Esophagus muscularis mucosa (tissue), 4 donors: Measurements from ENCODE around the gene SRSF6. TPM values are rescaled to one million over a fixed set of nuclear protein-coding genes. Genes with fewer than 3 reads are reported as not detected.
"Not testable (repeated sequence)": the region's sequence is repeated elsewhere in the genome, so short reads cannot be mapped to it uniquely, and the experiment has no call there.

ENCODE experiments used
- DNase-seq: peaks from one replicate; pipeline ENCODE4 v3.0.0-alpha.2; 2017; ENCODE audit errors: extremely low spot score
- H3K27ac ChIP-seq, 4 donors: fragments of 200-600 bp; sonication (generic); replicated peaks in 1 of 4; 1 replicate in 3 of 4; 2 replicates in 1 of 4; pipeline ENCODE4 v1.5.1; 2016 to 2019; ENCODE audit warnings: mild to moderate bottlenecking in 1 of 4
- H3K27me3 ChIP-seq, 4 donors: fragments of 200-600 bp; sonication (generic); one replicate each; pipeline versions ENCODE4 v1.5.1 to v1.6.0; 2016 to 2019
- H3K36me3 ChIP-seq, 4 donors: fragments of 200-600 bp; sonication (generic); one replicate each; pipeline ENCODE4 v1.5.1; 2016 to 2019
- H3K4me1 ChIP-seq, 4 donors: fragments of 200-600 bp; sonication (generic); one replicate each; pipeline ENCODE4 v1.5.1; 2016 to 2019
- H3K4me3 ChIP-seq, 4 donors: fragments of 200-600 bp; sonication (generic); 1 replicate in 2 of 4; 2 replicates in 2 of 4; pipeline ENCODE4 v1.5.1; 2016 to 2019; ENCODE audit warnings: mild to moderate bottlenecking in 4 of 4, moderate library complexity in 1 of 4
- H3K9me3 ChIP-seq, 4 donors: fragments of 200-600 bp; sonication (generic); 1 replicate in 3 of 4; 2 replicates in 1 of 4; pipeline ENCODE4 v1.5.1; 2016 to 2019
- CTCF ChIP-seq, 3 experiments: fragments of 200-600 bp in 2 of 3; fragments of 450-650 bp in 1 of 3; sonication (generic) in 2 of 3; IDR thresholded peaks; one replicate each; pipeline ENCODE4 v1.5.1; 2017 to 2019; ENCODE audit warnings: antibody characterized with exemption in 3 of 3, mild to moderate bottlenecking in 2 of 3, moderate library complexity in 1 of 3
- EP300 ChIP-seq: sonication (generic); formaldehyde crosslinking; IDR thresholded peaks from one replicate; pipeline ENCODE4 v1.6.1; 2017; ENCODE audit warnings: antibody characterized with exemption
- POLR2A ChIP-seq: fragments of 450-650 bp; IDR thresholded peaks from one replicate; pipeline ENCODE4 v1.6.1; 2017; ENCODE audit warnings: antibody characterized with exemption, moderate library complexity, mild to moderate bottlenecking, low read depth
- POLR2AphosphoS5 ChIP-seq, 2 donors: sonication (generic); formaldehyde crosslinking; IDR thresholded peaks; one replicate each; pipeline ENCODE4 v1.6.1; 2017; ENCODE audit warnings: antibody characterized with exemption in 2 of 2
- WGBS: methylation state at CpG from one replicate; pipeline ENCODE4 v1.1.5; 2018; 5-methylcytosine and 5-hydroxymethylcytosine counted together
- intact Hi-C: fragments of 100-400 bp; cut with DNase I; formaldehyde crosslinking; loops from one replicate; pipeline ENCODE4 v1.15.1; 2023
- total RNA-seq, 4 donors: library from RNA; depleted of rRNA; stranded (reverse); fragments of >200 nt; gene quantifications; one replicate each; pipeline versions ENCODE4 v1.1.0 to v1.2.1, GENCODE V29; 2016

Gene SRSF6
- total RNA-seq, 4 donors from 2014 or later = 22.4 to 46.1 (median 25.3) TPM

GRCh38 chr20:43446361-43446879 is 11.3 kb upstream of the SRSF6 start:
- Histone ChIP-seq H3K27ac (no peak overlapping the region), H3K36me3 (no peaks in the 10 kb centered on the region), H3K4me3 (no peak overlapping the region), H3K27me3 (peaks cover 0 to 55% (median 0%) of the 10 kb centered on the region in 4 donors), H3K4me1 (peaks cover 0 to 7% (median 3%) of the 10 kb centered on the region in 4 donors), H3K9me3 (no peaks in the 10 kb centered on the region)
- no peak for TF ChIP-seq POLR2AphosphoS5 (IDR thresholded peaks at IDR 0.05)
- no peak for TF ChIP-seq CTCF (IDR thresholded peaks at IDR 0.05)
- TF ChIP-seq POLR2A = no peak
- no peak for TF ChIP-seq EP300
- intact Hi-C loops = loop anchor here (5.0 kb wide), 1 partner anchor 636 kb away; no protein-coding TSS in a partner anchor
- 72% methylated on average over 4 of the region's 6 CpGs for WGBS
- DNase-seq = no peak

GRCh38 chr20:43448431-43448747 is 9.3 kb upstream of the SRSF6 start:
- not testable (repeated sequence) for H3K27ac ChIP-seq, H3K4me3 ChIP-seq
- WGBS = 18% methylated on average over 4 of the region's 4 CpGs

GRCh38 chr20:43448748-43449535 is 8.8 kb upstream of the SRSF6 start:
- intact Hi-C loops = loop anchor here (5.0 kb wide), 1 partner anchor 633 kb away; no protein-coding TSS in a partner anchor
- 33% methylated on average over 9 of the region's 9 CpGs for WGBS

More at GRCh38 chr20:43448431-43448747, 9.3 kb upstream of the SRSF6 start:
- not testable (repeated sequence) for H3K36me3 ChIP-seq, DNase-seq, H3K9me3 ChIP-seq, H3K4me1 ChIP-seq
- H3K27me3 ChIP-seq = peaks cover 0 to 37% (median 0%) of the 10 kb centered on the region in 4 donors
- intact Hi-C loops = loop anchor here (5.0 kb wide), 1 partner anchor 634 kb away; no protein-coding TSS in a partner anchor

GRCh38 chr20:43450841-43451799 is 6.6 kb upstream of the SRSF6 start:
- no peak for DNase-seq
- peaks cover 0 to 27% (median 3%) of the 10 kb centered on the region in 4 donors for H3K27me3 ChIP-seq
- intact Hi-C loops = loop anchor here (10.0 kb wide), 1 partner anchor 134 kb away; no protein-coding TSS in a partner anchor
- peaks cover 0 to 7% (median 3%) of the 10 kb centered on the region in 4 donors for H3K4me1 ChIP-seq
- no peak overlapping the region for H3K27ac ChIP-seq
- no peaks in the 10 kb centered on the region for H3K36me3 ChIP-seq
- 70% methylated on average over 14 of the region's 14 CpGs for WGBS
- no peak overlapping the region for H3K4me3 ChIP-seq
- TF ChIP-seq POLR2AphosphoS5 (IDR thresholded peaks at IDR 0.05) = no peak
- no peak for TF ChIP-seq CTCF (IDR thresholded peaks at IDR 0.05)
- TF ChIP-seq EP300 = no peak
- no peak for TF ChIP-seq POLR2A
- no peaks in the 10 kb centered on the region for H3K9me3 ChIP-seq

More at GRCh38 chr20:43448748-43449535, 8.8 kb upstream of the SRSF6 start:
- Histone ChIP-seq H3K27me3 (peaks cover 0 to 37% (median under 1%) of the 10 kb centered on the region in 4 donors), H3K4me1 (peaks cover 0 to 7% (median 3%) of the 10 kb centered on the region in 4 donors), H3K9me3 (no peaks in the 10 kb centered on the region), H3K4me3 (no peak overlapping the region), H3K27ac (no peak overlapping the region), H3K36me3 (no peaks in the 10 kb centered on the region)
- no peak for DNase-seq
- peak; percentile 46 to 62 (median 59) for TF ChIP-seq CTCF (IDR thresholded peaks at IDR 0.05)
- TF ChIP-seq EP300 = no peak
